GM12872 (cell line): ENCODE data around the gene APOO.

Experiments used
- CTCF ChIP-seq: IDR thresholded peaks from 3 replicates; pipeline ENCODE4 v1.5.1; 2011; ENCODE audit warnings: low read depth, mild to moderate bottlenecking, low read length, moderate library complexity; ENCODE audit not compliant: insufficient read depth

The APOO gene

GRCh38 chrX:23813808-23814207 lies 93.9 kb downstream of the APOO start:
- no peak for TF ChIP-seq CTCF

- TF ChIP-seq CTCF: no peak
Measured at GRCh38 chrX:23811656-23812055, 96.1 kb downstream of the APOO start.

- no peak for TF ChIP-seq CTCF
Measured at GRCh38 chrX:23811108-23811651, 96.6 kb downstream of the APOO start.

- TF ChIP-seq CTCF: no peak
Measured at GRCh38 chrX:23810279-23810678, 97.5 kb downstream of the APOO start.

- TF ChIP-seq CTCF: no peak
Measured at GRCh38 chrX:23805389-23805788, 102.3 kb downstream of the APOO start.

- TF ChIP-seq CTCF: no peak
Measured at GRCh38 chrX:23804578-23804977, 103.2 kb downstream of the APOO start.

- TF ChIP-seq CTCF: no peak
Measured at GRCh38 chrX:23803931-23804381, 103.8 kb downstream of the APOO start.
